A549 treated with AZD9567 at 1 μM for 4 hours (cell line): ENCODE measurements around the gene LRRC8E. TPM values are rescaled to one million over a fixed set of nuclear protein-coding genes. Genes with fewer than 3 reads are reported as not detected.

ENCODE experiments used
- total RNA-seq: library from RNA; stranded (reverse); fragments of 200-300 nt; extraction: Qiagen RNA extraction; gene quantifications from 5 replicates; pipeline ENCODE4 v1.2.3, GENCODE V29; 2022; ENCODE audit not compliant: insufficient read depth

The LRRC8E gene
- total RNA-seq, result 5.4 to 7.3 TPM (median 6.9 TPM) in 5 replicates

DNA sequence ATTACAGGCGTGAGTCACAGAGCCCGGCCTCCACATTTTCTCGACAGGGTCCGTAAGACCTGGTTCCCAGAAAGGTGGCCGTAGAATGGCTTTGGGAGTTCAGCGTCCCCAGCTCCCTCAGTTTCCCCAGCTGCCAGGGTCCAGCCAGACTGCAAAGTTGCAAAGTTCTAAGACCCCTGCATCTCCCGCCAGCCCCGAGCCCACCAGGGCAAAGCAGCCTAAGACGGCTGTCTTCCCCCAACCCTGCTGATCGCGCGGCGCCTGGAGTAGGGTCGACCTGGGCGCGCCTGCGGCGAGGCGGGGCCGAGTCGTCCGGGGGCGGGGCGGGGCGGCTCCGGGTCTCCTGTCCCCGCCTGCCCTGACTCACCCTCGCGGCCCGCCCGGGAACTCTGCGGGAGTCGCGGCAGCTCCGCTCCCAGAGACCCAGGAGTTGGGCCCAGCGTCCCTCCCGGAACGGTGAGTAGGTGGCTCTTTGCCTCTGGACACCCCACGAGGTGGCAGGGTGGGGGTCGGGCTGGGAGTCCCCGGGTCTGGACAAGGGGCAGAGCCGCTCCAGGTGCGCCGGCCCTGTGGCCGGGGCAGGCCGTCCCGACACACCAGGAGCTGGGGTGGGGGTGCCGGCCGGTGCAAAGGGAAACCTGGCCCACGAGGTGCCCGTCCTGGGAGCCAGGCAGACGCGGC lies at the start of gene LRRC8E:
Gene LRRC8E, plus strand, starts transcription at position 366 of the 681 bp plus-strand sequence. CDS start 7,094 bp downstream, outside the sequence.

DNA sequence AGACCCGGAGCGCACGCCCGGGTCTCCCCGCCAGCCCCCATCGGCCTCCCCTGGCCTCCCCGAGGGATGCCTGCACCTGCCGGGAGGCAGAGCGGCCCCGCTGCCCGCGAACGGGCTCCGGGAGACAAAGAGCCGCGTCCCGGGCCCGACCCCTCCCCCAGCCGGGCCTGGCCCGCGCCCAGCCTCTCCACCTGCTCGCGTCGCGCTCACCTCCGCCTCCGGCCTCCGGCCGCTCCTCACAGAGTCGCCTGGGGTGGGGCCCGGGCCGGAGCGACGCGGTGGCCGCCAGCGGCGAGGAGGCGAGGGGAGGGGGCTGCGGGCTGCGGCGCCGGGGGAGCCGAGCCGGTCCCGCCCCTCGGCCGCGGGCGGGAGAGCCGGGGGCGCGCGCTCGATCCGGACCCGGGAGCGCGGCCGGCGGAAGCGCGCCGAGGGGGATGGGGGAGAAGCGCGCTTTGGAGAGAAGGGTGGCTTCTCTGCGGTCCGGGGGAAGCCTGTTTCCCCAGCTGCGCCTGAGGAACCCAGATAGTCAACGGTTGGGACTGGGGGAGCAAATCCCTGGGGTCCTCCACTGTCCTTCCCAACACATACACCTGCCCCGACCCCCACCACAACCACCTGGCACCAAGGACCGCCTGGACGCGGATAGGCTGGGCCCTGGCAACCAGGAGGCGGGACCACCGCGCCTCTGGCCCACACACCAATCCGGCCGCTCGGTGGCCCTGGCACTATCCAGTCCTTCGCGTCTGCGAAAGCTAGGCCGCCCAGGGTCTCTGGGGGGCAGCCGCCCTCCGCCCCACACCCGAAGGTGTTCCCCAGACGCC lies 14.0 kb upstream of the LRRC8E start, which contains the start of gene PRR36:
Gene PRR36, minus strand, starts transcription at position 315 of the 821 bp plus-strand sequence. CDS start 701 bp downstream, outside the sequence.

DNA sequence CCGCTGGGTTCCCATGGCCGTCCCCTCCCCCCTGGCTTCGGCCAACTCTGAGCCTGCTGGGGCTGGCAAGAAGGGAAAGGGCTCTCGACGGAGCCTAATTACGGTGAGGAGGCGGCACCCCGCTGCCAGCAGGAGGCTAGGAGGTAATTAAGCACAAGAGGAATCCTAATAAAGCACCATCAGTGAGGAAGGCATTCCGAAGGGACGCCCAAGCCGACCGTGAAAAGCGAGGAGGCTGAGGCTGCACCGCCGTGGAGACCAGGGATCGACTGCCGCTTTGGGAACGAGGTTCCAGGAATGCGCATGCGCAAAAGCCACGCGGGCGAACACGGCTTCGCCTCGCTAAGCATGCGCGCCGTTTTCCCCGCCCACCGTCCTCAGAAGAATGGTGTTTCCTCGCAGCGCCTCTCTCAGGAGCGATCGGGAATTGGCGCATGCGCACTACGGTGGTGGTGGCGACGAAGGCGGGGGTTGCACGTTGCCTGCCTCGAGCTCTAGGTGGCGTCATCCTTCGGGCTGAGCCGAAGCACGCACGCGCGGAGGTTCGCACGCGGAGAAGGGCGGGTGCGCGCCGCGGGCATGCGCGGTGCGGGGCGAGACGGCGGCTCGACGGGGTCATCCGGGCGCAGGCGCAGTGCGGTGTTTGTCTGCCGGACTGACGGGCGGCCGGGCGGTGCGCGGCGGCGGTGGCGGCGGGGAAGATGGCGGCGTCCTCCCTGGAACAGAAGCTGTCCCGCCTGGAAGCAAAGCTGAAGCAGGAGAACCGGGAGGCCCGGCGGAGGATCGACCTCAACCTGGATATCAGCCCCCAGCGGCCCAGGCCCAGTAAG lies 15.1 kb downstream of the LRRC8E start, which contains the start of gene MAP2K7:
Gene MAP2K7, plus strand, starts transcription at position 634 of the 830 bp plus-strand sequence. Its CDS starts 68 bp downstream, at position 702.

DNA sequence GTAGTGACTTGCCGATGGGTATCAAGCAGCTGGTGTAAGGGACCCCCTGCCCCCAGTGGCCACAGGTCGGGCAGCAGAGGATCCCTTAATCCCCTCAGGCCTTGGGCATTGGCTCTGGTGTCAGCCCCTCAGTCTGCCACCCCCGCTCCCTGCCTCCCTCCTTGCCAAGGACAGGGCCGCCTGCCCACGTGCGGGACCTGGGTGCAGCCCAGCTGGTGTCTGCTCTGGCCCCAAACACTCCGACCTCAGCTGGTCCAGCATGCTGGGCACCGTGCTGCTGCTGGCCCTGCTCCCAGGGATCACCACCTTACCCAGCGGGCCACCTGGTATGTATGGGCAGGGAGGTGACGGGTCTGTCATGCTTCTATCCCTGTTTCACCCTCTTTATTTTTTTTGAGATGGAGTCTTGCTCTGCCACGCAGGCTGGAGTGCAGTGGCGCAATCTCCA lies 26.3 kb downstream of the LRRC8E start, which contains the start of gene TGFBR3L:
Gene TGFBR3L, plus strand, starts transcription at position 233 of the 448 bp plus-strand sequence.

DNA sequence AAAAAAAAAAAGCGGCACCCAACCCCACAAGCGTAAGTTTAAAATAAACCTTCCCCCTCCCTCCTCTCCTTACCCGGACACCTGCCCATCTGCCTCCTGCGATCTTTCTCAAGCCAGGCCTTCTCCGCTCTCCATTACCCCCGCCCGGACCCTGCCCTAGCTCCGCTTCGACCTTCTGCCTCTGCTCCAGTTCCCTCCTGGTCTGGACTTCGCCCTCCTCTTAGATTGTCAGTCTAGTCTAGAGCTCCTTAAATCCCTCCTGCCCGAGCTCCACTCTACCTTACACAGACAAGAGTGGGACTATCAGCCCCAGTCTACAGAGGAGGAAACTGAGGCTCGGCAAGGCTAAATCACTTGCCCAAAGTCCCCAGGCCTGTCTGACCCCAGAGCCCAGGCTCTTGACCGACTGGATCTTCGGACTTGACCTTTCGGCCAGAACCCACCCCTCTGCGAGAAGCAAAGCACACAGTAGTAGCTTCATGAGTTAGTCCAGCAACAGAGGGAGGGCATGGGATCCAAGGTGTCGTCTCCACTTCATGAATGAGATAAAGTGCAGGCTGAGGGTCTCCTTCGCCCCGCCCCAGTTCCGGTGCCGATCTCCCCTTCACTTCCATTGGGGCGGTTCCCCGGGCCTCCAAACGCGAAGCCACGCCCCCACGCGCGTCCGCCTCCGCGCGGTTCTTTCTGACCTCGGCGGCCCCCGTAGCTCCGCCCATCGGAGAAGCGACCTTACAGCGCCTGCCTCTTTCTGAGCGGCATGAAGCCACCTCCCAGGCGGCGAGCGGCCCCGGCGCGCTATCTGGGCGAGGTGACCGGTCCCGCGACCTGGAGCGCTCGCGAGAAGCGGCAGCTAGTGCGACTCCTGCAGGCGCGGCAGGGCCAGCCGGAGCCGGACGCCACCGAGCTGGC lies 31.6 kb downstream of the LRRC8E start, which contains the start of gene SNAPC2:
Gene SNAPC2, plus strand, starts transcription at position 729 of the 909 bp plus-strand sequence. Its CDS starts 29 bp downstream, at position 758.

DNA sequence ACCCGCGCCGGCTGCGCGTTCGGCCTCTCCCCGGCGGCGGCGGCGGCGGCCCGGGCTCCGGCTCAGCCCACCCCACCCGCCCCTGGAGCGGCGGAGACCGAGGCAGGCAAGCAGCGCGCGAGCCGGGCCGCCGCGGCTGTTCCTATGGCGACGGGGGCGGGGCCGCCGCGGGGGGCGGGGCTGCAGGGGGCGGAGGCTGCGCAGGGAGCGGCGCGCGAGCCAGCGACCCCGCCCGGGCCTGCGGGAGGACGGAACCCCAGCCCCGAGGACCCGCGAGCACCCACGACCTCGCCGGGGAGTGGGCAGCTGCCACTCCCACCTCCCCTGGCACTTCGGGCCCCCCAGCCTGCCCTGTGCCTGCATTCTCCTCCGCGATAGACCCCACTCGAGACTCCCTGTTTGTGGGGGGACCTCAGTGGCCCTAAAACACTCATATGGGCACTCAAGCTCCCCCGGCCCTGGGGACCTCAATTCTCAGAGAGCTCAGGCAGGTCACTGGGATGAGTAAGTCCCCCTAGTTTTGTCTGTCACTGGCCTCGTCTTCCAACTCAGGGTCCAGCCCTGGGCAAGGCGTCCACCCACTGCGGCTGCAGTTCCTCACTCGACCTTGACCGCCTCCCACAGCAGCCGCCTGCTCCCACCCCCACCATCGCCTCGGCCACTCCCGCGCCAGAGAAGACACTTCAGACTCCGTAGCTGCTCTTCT lies 37.9 kb downstream of the LRRC8E start, which contains the start of gene CTXN1:
Gene CTXN1, minus strand, starts transcription at position 115 of the 706 bp plus-strand sequence. CDS start 597 bp downstream, outside the sequence.

DNA sequence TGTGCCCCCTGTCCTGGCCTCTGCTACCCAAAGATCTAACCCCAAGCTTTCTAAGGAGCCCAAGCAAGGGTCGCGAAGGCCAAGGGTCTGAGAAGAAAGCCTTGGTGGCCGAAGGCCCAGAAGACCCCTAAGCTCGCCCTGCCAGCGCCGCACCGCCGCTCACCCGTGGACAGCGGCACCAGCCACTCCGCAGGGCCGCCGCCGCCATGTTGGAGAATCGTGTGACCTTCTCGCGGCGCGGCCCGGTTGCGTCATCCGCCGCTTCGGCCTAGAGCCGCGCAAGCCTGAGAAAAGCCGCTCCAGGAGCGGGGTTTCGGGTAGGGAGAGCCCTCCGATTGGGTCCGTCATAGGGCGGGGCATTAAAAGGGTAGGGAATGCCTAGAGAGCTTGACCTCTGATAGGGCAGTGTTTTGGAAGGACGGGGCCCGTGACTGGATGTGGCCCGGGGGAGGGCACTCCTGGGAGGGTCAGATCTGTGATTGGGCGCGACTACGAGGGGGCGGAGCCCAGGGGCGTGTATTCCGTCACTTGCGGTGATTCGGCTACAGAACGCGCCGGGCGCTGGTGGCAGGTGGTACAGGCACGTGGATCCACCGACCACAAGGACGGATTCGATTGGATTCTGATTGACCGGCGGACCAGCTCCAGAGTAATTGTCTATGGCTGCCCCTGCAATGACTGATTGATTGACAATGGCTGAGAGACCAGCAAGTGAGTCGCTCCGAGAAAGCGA lies 55.3 kb downstream of the LRRC8E start, which contains the start of gene TIMM44:
Gene TIMM44, minus strand, starts transcription at position 223 of the 733 bp plus-strand sequence. Its CDS starts 15 bp downstream, at position 208.

Other genes starting within 250 kb of the LRRC8E start
- gene RETN, start 219.5 kb upstream of the LRRC8E start, total RNA-seq, result not detected in 5 replicates
- gene MCEMP1, start 211.4 kb upstream of the LRRC8E start, total RNA-seq, result not detected in 5 replicates
- 35.2 to 107 TPM (median 103 TPM) in 5 replicates for gene TRAPPC5, start 207.7 kb upstream of the LRRC8E start, total RNA-seq
- gene FCER2, start 186.4 kb upstream of the LRRC8E start, total RNA-seq, result not detected in 5 replicates
- gene CLEC4G, start 156.4 kb upstream of the LRRC8E start, total RNA-seq, result not detected in 5 replicates
- not detected in 5 replicates for gene CD209, start 141.0 kb upstream of the LRRC8E start, total RNA-seq
- gene CLEC4M, start 125.3 kb upstream of the LRRC8E start, total RNA-seq, result 0.07 TPM in 1 of 5 replicates, not detected in the others
- gene EVI5L, start 58.3 kb upstream of the LRRC8E start, total RNA-seq, result 0.50 to 2.1 TPM (median 1.9 TPM) in 5 replicates
- gene PRR36, start 14.1 kb upstream of the LRRC8E start, total RNA-seq, result 0.28 to 0.43 TPM (median 0.42 TPM) in 5 replicates
- 15.0 to 21.0 TPM (median 17.3 TPM) in 5 replicates for gene MAP2K7, start 15.4 kb downstream of the LRRC8E start, total RNA-seq
- gene TGFBR3L, start 26.3 kb downstream of the LRRC8E start, total RNA-seq, result 1.5 to 2.1 TPM (median 1.8 TPM) in 4 of 5 replicates, not detected in the other
- gene SNAPC2, start 31.8 kb downstream of the LRRC8E start, total RNA-seq, result 18.0 to 35.2 TPM (median 31.9 TPM) in 5 replicates
- 11.2 to 22.0 TPM (median 19.2 TPM) in 5 replicates for gene CTXN1, start 37.6 kb downstream of the LRRC8E start, total RNA-seq
- gene TIMM44, start 55.2 kb downstream of the LRRC8E start, total RNA-seq, result 27.3 to 34.5 TPM (median 31.7 TPM) in 5 replicates
- gene ELAVL1, start 117.1 kb downstream of the LRRC8E start, total RNA-seq, result 60.1 to 95.6 TPM (median 65.4 TPM) in 5 replicates
- gene CCL25, start 164.2 kb downstream of the LRRC8E start, total RNA-seq, result not detected in 5 replicates